GM12801 (cell line): Measurements from ENCODE around the gene LYST.

Experiments
- CTCF ChIP-seq: IDR thresholded peaks from one replicate; pipeline ENCODE4 v1.5.1; 2011; ENCODE audit warnings: control low read depth; ENCODE audit not compliant: insufficient read length; ENCODE audit errors: extremely low read depth

Gene LYST

GRCh38 chr1:235878082-235878811 is 11.5 kb upstream of the LYST start:
- TF ChIP-seq CTCF = no peak

GRCh38 chr1:235876402-235876841 is 9.7 kb upstream of the LYST start:
- TF ChIP-seq CTCF = no peak

- no peak for TF ChIP-seq CTCF
These were observed 8.4 kb upstream of the LYST start for GRCh38 chr1:235875036-235875597.

GRCh38 chr1:235874261-235874660 is 7.6 kb upstream of the LYST start:
- TF ChIP-seq CTCF = no peak

- no peak for TF ChIP-seq CTCF
These were observed 6.9 kb upstream of the LYST start for GRCh38 chr1:235873571-235873970.

- TF ChIP-seq CTCF = no peak
These were observed 6.3 kb upstream of the LYST start for GRCh38 chr1:235873045-235873444.

- no peak for TF ChIP-seq CTCF
These were observed 5.6 kb upstream of the LYST start for GRCh38 chr1:235872270-235872669.
